ENCODE results near the gene LETM1. TPM values are rescaled to one million over a fixed set of nuclear protein-coding genes. Genes with fewer than 3 reads are reported as not detected.

The LETM1 gene
- total and polyA plus RNA-seq, 2 of the 13 experiments (the other 11 are each of a cell fraction or from before 2014, with no cell fraction given): 9.7 to 41.6 TPM

DNA sequence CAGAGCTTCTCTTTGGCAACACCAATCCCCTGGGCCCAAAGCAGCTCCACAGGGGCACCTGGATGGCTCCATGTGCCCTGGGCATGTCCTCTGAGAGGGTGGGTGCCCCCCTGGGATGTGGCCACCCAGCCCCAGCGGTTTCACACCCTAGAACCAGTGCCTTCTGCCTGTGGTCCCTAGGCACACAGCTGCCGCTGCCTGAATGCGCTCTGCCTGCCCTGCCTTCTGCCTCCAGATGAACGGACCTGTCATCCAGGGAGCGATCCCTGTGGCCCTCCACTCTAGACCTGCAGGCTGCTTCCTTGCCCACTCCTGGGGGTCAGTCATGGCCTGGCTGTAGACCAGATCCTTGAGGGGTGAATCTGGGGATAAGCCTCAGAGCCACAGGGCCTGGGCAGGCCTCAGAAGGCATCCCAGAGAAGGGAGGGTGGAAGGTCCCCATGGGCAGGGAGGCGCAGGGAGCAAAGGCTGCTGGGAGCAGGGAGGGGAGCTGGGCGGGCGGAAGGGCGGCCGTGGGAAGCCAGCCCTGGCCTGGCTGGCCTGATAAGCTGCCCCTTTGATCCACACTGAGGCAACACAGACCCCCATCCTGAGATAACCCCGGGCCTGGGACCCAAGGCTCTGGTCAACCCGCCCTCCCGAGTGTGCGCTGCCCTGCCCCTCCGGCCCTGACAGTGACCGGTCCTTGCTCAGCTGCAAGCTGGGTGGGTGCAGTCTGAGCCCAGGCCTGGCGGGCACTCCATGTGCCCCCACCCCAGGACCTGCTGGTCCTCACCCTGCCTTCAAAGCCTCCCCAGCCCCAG, 71.0 kb downstream of the LETM1 start (continued):
- TF ChIP-seq, protein P1, sequence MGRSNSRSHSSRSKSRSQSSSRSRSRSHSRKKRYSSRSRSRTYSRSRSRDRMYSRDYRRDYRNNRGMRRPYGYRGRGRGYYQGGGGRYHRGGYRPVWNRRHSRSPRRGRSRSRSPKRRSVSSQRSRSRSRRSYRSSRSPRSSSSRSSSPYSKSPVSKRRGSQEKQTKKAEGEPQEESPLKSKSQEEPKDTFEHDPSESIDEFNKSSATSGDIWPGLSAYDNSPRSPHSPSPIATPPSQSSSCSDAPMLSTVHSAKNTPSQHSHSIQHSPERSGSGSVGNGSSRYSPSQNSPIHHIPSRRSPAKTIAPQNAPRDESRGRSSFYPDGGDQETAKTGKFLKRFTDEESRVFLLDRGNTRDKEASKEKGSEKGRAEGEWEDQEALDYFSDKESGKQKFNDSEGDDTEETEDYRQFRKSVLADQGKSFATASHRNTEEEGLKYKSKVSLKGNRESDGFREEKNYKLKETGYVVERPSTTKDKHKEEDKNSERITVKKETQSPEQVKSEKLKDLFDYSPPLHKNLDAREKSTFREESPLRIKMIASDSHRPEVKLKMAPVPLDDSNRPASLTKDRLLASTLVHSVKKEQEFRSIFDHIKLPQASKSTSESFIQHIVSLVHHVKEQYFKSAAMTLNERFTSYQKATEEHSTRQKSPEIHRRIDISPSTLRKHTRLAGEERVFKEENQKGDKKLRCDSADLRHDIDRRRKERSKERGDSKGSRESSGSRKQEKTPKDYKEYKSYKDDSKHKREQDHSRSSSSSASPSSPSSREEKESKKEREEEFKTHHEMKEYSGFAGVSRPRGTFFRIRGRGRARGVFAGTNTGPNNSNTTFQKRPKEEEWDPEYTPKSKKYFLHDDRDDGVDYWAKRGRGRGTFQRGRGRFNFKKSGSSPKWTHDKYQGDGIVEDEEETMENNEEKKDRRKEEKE (IDR thresholded peaks at IDR 0.05): no peak
- TF ChIP-seq, protein P2, sequence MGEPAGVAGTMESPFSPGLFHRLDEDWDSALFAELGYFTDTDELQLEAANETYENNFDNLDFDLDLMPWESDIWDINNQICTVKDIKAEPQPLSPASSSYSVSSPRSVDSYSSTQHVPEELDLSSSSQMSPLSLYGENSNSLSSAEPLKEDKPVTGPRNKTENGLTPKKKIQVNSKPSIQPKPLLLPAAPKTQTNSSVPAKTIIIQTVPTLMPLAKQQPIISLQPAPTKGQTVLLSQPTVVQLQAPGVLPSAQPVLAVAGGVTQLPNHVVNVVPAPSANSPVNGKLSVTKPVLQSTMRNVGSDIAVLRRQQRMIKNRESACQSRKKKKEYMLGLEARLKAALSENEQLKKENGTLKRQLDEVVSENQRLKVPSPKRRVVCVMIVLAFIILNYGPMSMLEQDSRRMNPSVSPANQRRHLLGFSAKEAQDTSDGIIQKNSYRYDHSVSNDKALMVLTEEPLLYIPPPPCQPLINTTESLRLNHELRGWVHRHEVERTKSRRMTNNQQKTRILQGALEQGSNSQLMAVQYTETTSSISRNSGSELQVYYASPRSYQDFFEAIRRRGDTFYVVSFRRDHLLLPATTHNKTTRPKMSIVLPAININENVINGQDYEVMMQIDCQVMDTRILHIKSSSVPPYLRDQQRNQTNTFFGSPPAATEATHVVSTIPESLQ (CRISPR knock-in tag; conservative IDR thresholded peaks at IDR 0.05): no peak
- TF ChIP-seq, protein P3, sequence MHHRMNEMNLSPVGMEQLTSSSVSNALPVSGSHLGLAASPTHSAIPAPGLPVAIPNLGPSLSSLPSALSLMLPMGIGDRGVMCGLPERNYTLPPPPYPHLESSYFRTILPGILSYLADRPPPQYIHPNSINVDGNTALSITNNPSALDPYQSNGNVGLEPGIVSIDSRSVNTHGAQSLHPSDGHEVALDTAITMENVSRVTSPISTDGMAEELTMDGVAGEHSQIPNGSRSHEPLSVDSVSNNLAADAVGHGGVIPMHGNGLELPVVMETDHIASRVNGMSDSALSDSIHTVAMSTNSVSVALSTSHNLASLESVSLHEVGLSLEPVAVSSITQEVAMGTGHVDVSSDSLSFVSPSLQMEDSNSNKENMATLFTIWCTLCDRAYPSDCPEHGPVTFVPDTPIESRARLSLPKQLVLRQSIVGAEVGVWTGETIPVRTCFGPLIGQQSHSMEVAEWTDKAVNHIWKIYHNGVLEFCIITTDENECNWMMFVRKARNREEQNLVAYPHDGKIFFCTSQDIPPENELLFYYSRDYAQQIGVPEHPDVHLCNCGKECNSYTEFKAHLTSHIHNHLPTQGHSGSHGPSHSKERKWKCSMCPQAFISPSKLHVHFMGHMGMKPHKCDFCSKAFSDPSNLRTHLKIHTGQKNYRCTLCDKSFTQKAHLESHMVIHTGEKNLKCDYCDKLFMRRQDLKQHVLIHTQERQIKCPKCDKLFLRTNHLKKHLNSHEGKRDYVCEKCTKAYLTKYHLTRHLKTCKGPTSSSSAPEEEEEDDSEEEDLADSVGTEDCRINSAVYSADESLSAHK (CRISPR knock-in tag; IDR thresholded peaks at IDR 0.05; ENCODE audit: borderline replicate concordance): no peak
- TF ChIP-seq POLR2AphosphoS5 (IDR thresholded peaks at IDR 0.05; ENCODE audit: low read depth, low read length) (peak; percentile 53; the same call in 1 of the 2 replicates), HOXA7 (CRISPR knock-in tag; IDR thresholded peaks at IDR 0.05) (no peak), RFX5 (IDR thresholded peaks at IDR 0.05; ENCODE audit: low read depth, low read length) (no peak), MLLT10 (CRISPR knock-in tag; IDR thresholded peaks at IDR 0.05) (no peak)
- TF ChIP-seq, protein P4, sequence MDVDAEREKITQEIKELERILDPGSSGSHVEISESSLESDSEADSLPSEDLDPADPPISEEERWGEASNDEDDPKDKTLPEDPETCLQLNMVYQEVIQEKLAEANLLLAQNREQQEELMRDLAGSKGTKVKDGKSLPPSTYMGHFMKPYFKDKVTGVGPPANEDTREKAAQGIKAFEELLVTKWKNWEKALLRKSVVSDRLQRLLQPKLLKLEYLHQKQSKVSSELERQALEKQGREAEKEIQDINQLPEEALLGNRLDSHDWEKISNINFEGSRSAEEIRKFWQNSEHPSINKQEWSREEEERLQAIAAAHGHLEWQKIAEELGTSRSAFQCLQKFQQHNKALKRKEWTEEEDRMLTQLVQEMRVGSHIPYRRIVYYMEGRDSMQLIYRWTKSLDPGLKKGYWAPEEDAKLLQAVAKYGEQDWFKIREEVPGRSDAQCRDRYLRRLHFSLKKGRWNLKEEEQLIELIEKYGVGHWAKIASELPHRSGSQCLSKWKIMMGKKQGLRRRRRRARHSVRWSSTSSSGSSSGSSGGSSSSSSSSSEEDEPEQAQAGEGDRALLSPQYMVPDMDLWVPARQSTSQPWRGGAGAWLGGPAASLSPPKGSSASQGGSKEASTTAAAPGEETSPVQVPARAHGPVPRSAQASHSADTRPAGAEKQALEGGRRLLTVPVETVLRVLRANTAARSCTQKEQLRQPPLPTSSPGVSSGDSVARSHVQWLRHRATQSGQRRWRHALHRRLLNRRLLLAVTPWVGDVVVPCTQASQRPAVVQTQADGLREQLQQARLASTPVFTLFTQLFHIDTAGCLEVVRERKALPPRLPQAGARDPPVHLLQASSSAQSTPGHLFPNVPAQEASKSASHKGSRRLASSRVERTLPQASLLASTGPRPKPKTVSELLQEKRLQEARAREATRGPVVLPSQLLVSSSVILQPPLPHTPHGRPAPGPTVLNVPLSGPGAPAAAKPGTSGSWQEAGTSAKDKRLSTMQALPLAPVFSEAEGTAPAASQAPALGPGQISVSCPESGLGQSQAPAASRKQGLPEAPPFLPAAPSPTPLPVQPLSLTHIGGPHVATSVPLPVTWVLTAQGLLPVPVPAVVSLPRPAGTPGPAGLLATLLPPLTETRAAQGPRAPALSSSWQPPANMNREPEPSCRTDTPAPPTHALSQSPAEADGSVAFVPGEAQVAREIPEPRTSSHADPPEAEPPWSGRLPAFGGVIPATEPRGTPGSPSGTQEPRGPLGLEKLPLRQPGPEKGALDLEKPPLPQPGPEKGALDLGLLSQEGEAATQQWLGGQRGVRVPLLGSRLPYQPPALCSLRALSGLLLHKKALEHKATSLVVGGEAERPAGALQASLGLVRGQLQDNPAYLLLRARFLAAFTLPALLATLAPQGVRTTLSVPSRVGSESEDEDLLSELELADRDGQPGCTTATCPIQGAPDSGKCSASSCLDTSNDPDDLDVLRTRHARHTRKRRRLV (CRISPR knock-in tag; IDR thresholded peaks at IDR 0.05): no peak
- TF ChIP-seq, protein P5, sequence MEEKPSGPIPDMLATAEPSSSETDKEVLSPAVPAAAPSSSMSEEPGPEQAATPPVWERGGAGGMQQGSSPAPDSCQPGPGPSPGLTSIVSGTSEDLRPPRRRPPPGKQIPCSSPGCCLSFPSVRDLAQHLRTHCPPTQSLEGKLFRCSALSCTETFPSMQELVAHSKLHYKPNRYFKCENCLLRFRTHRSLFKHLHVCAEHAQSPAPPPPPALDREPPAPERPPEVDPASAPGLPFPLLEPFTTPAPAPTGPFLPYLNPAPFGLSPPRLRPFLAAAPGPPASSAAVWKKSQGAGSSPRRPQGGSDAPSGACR (CRISPR knock-in tag; IDR thresholded peaks at IDR 0.05): peak; percentile 81; the same call in 1 of the 2 replicates
- TF ChIP-seq, protein P6, sequence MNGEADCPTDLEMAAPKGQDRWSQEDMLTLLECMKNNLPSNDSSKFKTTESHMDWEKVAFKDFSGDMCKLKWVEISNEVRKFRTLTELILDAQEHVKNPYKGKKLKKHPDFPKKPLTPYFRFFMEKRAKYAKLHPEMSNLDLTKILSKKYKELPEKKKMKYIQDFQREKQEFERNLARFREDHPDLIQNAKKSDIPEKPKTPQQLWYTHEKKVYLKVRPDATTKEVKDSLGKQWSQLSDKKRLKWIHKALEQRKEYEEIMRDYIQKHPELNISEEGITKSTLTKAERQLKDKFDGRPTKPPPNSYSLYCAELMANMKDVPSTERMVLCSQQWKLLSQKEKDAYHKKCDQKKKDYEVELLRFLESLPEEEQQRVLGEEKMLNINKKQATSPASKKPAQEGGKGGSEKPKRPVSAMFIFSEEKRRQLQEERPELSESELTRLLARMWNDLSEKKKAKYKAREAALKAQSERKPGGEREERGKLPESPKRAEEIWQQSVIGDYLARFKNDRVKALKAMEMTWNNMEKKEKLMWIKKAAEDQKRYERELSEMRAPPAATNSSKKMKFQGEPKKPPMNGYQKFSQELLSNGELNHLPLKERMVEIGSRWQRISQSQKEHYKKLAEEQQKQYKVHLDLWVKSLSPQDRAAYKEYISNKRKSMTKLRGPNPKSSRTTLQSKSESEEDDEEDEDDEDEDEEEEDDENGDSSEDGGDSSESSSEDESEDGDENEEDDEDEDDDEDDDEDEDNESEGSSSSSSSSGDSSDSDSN (CRISPR knock-in tag; IDR thresholded peaks at IDR 0.05): peak; percentile 91
